Panc1 (cell line): ENCODE results near the gene LPAR3. TPM values are rescaled to one million over a fixed set of nuclear protein-coding genes. Genes with fewer than 3 reads are reported as not detected.

Source experiments
- ATAC-seq: fragments of 200-7000 bp; cut with Tn5 transposase; 2 replicates; pipeline ENCODE4 v1.9.1; 2020; ENCODE audit warnings: mild to moderate bottlenecking, moderate library complexity
- BruUV-seq: library from RNA; stranded (reverse); fragments of 400-500 nt; replicated peaks from 2 replicates; lab custom pipeline; 2021; lab: Mats Ljungman, UMichigan
- CTCF ChIA-PET: fragments of 300-600 bp; sonication (Branson Sonifier 250); formaldehyde crosslinking; loops from one replicate; lab custom pipeline; 2022; ENCODE audit warnings: antibody characterized with exemption; lab: Charles Lee
- POLR2A ChIA-PET: fragments of 300-600 bp; sonication (Branson Sonifier 250); formaldehyde crosslinking; loops from one replicate; lab custom pipeline; 2022; ENCODE audit warnings: antibody characterized with exemption; lab: Charles Lee
- DNase-seq: peaks from one replicate; pipeline ENCODE4 v3.0.0-alpha.2; 2010; ENCODE audit warnings: low read depth, low spot score
- H3K27ac ChIP-seq: 2 replicates; pipeline ENCODE4 v1.5.1; 2011; ENCODE audit warnings: mild to moderate bottlenecking, low read length, inconsistent platforms
- H3K27me3 ChIP-seq: fragments of 200-500 bp; sonication (Bioruptor generic); 2 replicates; pipeline ENCODE4 v1.6.0; 2014; ENCODE audit warnings: low read length, inconsistent platforms; ENCODE audit not compliant: control insufficient read depth, insufficient read depth
- H3K36me3 ChIP-seq: fragments of 200-500 bp; sonication (Bioruptor generic); 2 replicates; pipeline ENCODE4 v1.5.1; 2014; ENCODE audit warnings: inconsistent platforms, mild to moderate bottlenecking, low read length, moderate library complexity; ENCODE audit not compliant: control insufficient read depth, insufficient read depth
- H3K4me1 ChIP-seq: 2 replicates; pipeline ENCODE4 v1.5.1; 2011; ENCODE audit warnings: inconsistent platforms, mild to moderate bottlenecking, low read length, moderate library complexity; ENCODE audit not compliant: control insufficient read depth, insufficient read depth
- H3K4me3 ChIP-seq, 2 experiments: 2 replicates each; pipeline ENCODE4 v1.5.1; 2011 to 2012; ENCODE audit warnings: low read depth in 2 of 2, low read length in 2 of 2, mild to moderate bottlenecking in 2 of 2, inconsistent platforms in 1 of 2, moderate library complexity in 1 of 2
- H3K9me3 ChIP-seq: fragments of 200-500 bp; sonication (Bioruptor generic); 2 replicates; pipeline ENCODE4 v1.5.1; 2014; ENCODE audit warnings: low read depth, mild to moderate bottlenecking, inconsistent platforms, low read length, moderate library complexity; ENCODE audit not compliant: control insufficient read depth, insufficient read depth
- CTCF ChIP-seq: fragments of 450-650 bp; IDR thresholded peaks from 2 replicates; pipeline ENCODE4 v1.5.1; 2017; ENCODE audit warnings: mild to moderate bottlenecking
- POLR2AphosphoS5 ChIP-seq: IDR thresholded peaks from 2 replicates; pipeline ENCODE4 v1.6.1; 2012; ENCODE audit warnings: mild to moderate bottlenecking, low read depth, low read length, moderate library complexity
- REST ChIP-seq, 2 experiments: IDR thresholded peaks; 2 replicates each; pipeline ENCODE4 v1.6.1; 2011 to 2012; ENCODE audit warnings: low read depth in 2 of 2, control low read depth in 1 of 2, low read length in 1 of 2, mild to moderate bottlenecking in 1 of 2, moderate library complexity in 1 of 2; ENCODE audit not compliant: insufficient read depth in 1 of 2
- SIN3A ChIP-seq: IDR thresholded peaks from 2 replicates; pipeline ENCODE4 v1.6.1; 2012; ENCODE audit warnings: low read depth, mild to moderate bottlenecking, low read length, moderate library complexity, borderline replicate concordance; ENCODE audit not compliant: insufficient read depth
- TCF7L2 ChIP-seq: IDR thresholded peaks from 2 replicates; pipeline ENCODE4 v1.6.1; 2011; ENCODE audit warnings: mild to moderate bottlenecking, low read depth, low read length, inconsistent platforms
- in situ Hi-C: cut with HindIII; loops from 2 replicates; pipeline ENCODE4 v1.10.0; 2016; ENCODE audit warnings: low sequenced_read_pairs, low pct_unique_long_range_greater_than_20kb
- intact Hi-C: fragments of 100-400 bp; cut with micrococcal nuclease; formaldehyde crosslinking; loops from one replicate; pipeline ENCODE4 v1.10.0; 2022; ENCODE audit not compliant: unreplicated experiment
- total RNA-seq: library from RNA; stranded (reverse); gene quantifications from one replicate; pipeline ENCODE4 v1.2.1, GENCODE V29; 2021; ENCODE audit not compliant: unreplicated experiment

The LPAR3 gene
- total RNA-seq, 1 experiment from 2014 or later = 6.3 TPM

GRCh38 chr1:84872696-84873355, 20.2 kb downstream of the LPAR3 start:
- in situ Hi-C loops = no loop called here
- no peak for DNase-seq
- no peak for ATAC-seq
- BruUV-seq = no TSS peak
- no peaks in the 10 kb centered on the region for H3K36me3 ChIP-seq
- no peaks in the 10 kb centered on the region for H3K4me1 ChIP-seq
- intact Hi-C loops = loop anchor here (10.0 kb wide), 1 partner anchor 62 kb away; no protein-coding TSS in a partner anchor
- POLR2A ChIA-PET = interaction anchor here (0.6 kb wide), 1 partner anchor 328 kb away, joined by 5 read pairs; no protein-coding TSS in a partner anchor
- no peak overlapping the region for H3K4me3 ChIP-seq
- peaks cover 17% of the 10 kb centered on the region for H3K27me3 ChIP-seq
- no peak overlapping the region for H3K27ac ChIP-seq
- TF ChIP-seq REST (IDR thresholded peaks at IDR 0.05; ENCODE audit: insufficient read depth in 1 of 2, low read depth in 2 of 2, low read length in 1 of 2) (no peak), TCF7L2 (no peak), CTCF (no peak), POLR2AphosphoS5 (no peak), SIN3A (no peak)
- no peaks in the 10 kb centered on the region for H3K9me3 ChIP-seq
- CTCF ChIA-PET = no interaction called here

- in situ Hi-C loops = no loop called here
- H3K27me3 ChIP-seq = peaks cover 17% of the 10 kb centered on the region
- H3K9me3 ChIP-seq = no peaks in the 10 kb centered on the region
- no peaks in the 10 kb centered on the region for H3K4me1 ChIP-seq
- H3K27ac ChIP-seq = no peak overlapping the region
- BruUV-seq = no TSS peak
- H3K4me3 ChIP-seq = no peak overlapping the region
- ATAC-seq (no peak), DNase-seq (no peak)
- H3K36me3 ChIP-seq = no peaks in the 10 kb centered on the region
- TF ChIP-seq CTCF = no peak
- TF ChIP-seq SIN3A = no peak
- no peak for TF ChIP-seq REST (IDR thresholded peaks at IDR 0.05; ENCODE audit: insufficient read depth in 1 of 2, low read depth in 2 of 2, low read length in 1 of 2)
- TF ChIP-seq POLR2AphosphoS5 = no peak
- TF ChIP-seq TCF7L2 = no peak
- ChIA-PET POLR2A (no interaction called here), CTCF (no interaction called here)
- intact Hi-C loops = loop anchor here (10.0 kb wide), 1 partner anchor 64 kb away; no protein-coding TSS in a partner anchor
Measured at GRCh38 chr1:84871181-84871580, 21.8 kb downstream of the LPAR3 start.
